HG02970 (cell line): Measurements from ENCODE around the gene METTL16.

Experiments
- ATAC-seq: cut with Tn5 transposase; IDR thresholded peaks from one replicate; pipeline ENCODE4 v1.9.1; 2021; ENCODE audit warnings: mild to moderate bottlenecking, moderate library complexity, moderate number of reproducible peaks; ENCODE audit not compliant: unreplicated experiment, low FRiP score

Gene METTL16

GRCh38 chr17:2385240-2386210, 126.2 kb downstream of the METTL16 start:
- ATAC-seq = no peak

- ATAC-seq = no peak
These were observed 127.1 kb downstream of the METTL16 start for GRCh38 chr17:2384439-2385127.

- ATAC-seq = no peak
These were observed 128.0 kb downstream of the METTL16 start for GRCh38 chr17:2383628-2384167.

GRCh38 chr17:2380950-2381649, 130.6 kb downstream of the METTL16 start:
- no peak for ATAC-seq

GRCh38 chr17:2380226-2380922, 131.3 kb downstream of the METTL16 start:
- ATAC-seq = no peak

GRCh38 chr17:2379489-2380225, 132.0 kb downstream of the METTL16 start:
- no peak for ATAC-seq

GRCh38 chr17:2378905-2379304, 132.8 kb downstream of the METTL16 start:
- no peak for ATAC-seq

GRCh38 chr17:2377659-2378058, 134.0 kb downstream of the METTL16 start:
- no peak for ATAC-seq

GRCh38 chr17:2376107-2376506, 135.6 kb downstream of the METTL16 start:
- ATAC-seq = no peak

GRCh38 chr17:2375406-2375805, 136.3 kb downstream of the METTL16 start:
- ATAC-seq = no peak

GRCh38 chr17:2374549-2375285, 137.0 kb downstream of the METTL16 start:
- ATAC-seq = no peak

GRCh38 chr17:2373179-2373578, 138.5 kb downstream of the METTL16 start:
- no peak for ATAC-seq

GRCh38 chr17:2372681-2373080, 139.0 kb downstream of the METTL16 start:
- ATAC-seq = no peak

- no peak for ATAC-seq
These were observed 139.5 kb downstream of the METTL16 start for GRCh38 chr17:2372180-2372579.

GRCh38 chr17:2371183-2372130, 140.2 kb downstream of the METTL16 start:
- ATAC-seq = no peak

- ATAC-seq = no peak
These were observed 141.5 kb downstream of the METTL16 start for GRCh38 chr17:2370211-2370589.

- no peak for ATAC-seq
These were observed 142.0 kb downstream of the METTL16 start for GRCh38 chr17:2369551-2370210.
